KG1 (cell line): ENCODE data around the gene ANXA2R.

Experiments
- DNase-seq: peaks from one replicate; lab custom pipeline; 2025; lab: John Stamatoyannopoulos, UW

Gene ANXA2R

GRCh38 chr5:43000111-43000840 lies 39.8 kb downstream of the ANXA2R start:
- DNase-seq, result no peak

- DNase-seq, result no peak
Measured at GRCh38 chr5:42995360-42995751, 44.8 kb downstream of the ANXA2R start.

DNA sequence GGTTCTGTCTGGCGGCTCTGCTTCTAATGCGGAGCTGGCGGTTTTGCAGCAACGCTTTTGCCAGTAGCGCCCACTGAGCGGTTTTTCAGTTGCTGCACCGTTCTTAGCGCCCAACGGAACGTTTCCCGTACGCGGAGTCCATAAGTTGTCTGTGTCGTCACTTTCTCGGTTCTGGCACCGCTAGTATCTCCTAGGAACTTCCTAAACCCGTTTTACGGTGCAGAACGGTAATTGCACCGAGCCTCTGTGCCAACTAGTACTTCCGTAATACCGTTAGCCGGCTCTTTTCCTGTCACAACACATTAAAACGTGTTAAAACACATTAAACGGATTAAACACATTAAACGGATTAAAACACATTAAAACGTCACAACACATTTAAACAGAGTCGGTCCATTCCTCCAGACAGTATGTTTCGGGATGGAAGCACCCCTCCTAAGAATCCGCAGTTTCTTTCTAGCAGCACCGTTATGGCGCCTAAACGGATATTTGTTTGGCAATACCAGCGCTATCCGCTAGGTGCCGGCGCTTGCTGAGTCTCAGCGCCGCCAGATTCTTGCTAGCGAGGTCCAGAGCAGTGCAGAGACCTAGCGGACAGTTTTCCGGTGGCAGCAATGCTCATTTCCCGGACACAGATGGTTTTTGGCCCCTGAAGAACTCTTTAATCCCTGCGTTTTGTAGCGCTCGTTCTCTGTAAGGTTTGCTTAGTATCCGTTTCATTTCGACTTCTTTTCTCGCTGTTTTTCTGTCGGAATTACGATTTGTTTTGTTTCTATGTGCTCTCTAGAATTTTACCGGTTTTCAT lies 45.4 kb downstream of the ANXA2R start:
- DNase-seq, result no peak

GRCh38 chr5:42994246-42994554 lies 45.9 kb downstream of the ANXA2R start:
- no peak for DNase-seq

DNA sequence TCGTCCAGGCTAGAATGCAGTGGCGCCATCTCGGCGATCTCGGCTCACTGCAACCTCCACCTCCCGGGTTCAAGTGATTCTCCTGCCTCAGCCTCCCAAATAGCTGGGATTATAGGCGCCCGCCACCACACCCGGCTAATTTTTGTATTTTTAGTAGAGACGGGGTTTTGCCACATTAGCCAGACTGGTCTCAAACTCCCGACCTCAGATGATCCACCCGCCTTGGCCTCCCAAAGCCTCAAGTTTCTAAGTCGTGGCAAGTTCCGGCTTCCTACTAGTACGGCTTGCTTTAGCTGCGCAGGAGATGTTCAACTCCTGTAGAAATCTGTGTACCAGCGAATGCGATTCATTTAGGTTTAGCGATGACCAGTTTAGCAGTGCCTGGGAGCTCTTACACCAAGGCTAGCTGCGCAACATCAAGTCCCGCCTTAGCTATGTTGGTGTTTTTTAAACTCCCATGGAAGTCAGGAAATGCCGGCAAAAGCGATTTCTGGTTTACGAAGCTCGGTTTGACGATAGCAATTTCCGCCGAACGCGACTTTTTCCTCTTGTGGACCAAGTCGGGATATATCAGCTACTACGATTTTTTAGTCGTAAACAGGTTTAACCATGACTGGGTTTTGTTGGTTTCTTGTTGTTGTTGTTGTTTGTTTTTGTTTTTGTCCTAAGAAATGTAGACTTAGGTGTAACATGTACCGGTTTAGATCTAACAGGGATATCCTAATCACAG lies 46.4 kb downstream of the ANXA2R start:
- DNase-seq, result no peak

DNA sequence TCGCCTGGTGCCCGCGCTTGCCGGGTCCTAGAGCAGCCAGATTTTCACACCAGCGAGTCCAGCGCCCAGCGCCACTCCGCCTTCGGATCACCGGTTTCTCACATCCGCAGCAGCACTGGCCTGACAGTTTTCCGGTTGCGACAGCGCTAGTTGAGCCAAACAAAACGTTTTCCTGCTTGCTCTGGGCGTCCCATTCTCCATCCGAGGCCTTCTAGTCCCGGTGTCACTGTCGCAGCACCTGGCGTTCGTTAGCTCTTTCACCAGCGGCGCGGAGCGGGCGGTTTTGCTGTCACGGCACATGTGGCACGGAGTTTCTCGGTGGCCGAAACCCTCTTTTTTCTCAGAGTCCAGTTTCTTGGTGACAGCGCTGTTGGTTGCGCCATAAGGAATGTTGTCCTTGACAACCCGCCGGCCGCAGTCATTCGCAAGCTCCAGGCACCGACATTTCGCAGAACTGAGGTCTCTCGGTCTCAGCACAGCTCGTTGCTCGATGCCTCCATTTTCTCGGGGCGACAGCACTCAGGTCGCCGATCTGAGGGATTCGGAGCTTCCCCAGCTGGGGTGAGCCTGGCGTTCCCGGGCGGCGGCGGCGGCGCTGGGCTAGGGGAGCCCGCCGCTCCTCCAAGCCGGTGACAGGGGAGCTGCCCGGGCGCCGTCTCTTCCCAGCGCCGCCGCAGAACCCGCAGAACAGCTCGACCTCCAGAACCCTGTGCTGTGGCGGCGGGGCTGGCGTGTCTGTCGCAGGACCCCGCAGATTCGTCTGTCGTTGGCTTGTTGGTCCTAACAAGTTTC lies 47.8 kb downstream of the ANXA2R start:
- DNase-seq, result no peak

DNA sequence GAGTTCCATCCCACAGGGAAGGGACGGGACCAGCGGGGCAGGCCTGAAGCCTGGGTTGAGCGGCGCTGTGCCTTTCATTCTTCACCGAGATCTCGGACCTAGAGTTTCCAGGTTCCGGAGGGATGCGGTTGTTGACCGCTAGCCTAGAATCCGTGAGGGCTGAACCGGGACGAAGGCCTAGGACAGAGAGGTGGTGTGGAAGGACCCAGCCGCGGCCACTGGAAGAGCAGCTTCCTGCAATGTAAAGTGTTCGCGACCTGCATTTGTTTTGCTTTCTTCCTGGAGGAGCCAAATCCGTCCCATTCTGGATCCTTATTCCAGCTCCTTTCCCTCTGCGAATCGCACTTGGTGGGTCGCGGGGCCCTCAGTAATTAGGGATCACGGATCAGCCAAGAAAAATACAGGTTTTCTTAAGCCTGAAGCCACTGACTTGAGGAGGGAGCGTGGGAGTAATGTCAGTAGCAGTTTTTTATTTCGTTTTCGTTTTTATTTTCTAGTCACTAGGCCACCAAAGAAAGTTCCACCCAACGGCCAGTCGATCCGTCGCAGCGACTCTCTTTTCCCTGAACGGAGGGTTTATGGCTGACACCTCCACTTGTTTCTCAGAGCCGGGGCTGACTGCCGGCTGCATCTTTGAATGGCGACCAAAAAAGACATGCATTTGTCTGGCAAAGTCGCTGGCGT lies 48.6 kb downstream of the ANXA2R start:
- DNase-seq, result no peak

GRCh38 chr5:42990892-42991291 lies 49.2 kb downstream of the ANXA2R start:
- no peak for DNase-seq
